HG02798 (cell line): ENCODE results near the gene PTPN14.

Experiments used
- ATAC-seq: cut with Tn5 transposase; IDR thresholded peaks from one replicate; pipeline ENCODE4 v1.9.1; 2021; ENCODE audit warnings: mild to moderate bottlenecking; ENCODE audit not compliant: unreplicated experiment, poor library complexity

Gene PTPN14

DNA sequence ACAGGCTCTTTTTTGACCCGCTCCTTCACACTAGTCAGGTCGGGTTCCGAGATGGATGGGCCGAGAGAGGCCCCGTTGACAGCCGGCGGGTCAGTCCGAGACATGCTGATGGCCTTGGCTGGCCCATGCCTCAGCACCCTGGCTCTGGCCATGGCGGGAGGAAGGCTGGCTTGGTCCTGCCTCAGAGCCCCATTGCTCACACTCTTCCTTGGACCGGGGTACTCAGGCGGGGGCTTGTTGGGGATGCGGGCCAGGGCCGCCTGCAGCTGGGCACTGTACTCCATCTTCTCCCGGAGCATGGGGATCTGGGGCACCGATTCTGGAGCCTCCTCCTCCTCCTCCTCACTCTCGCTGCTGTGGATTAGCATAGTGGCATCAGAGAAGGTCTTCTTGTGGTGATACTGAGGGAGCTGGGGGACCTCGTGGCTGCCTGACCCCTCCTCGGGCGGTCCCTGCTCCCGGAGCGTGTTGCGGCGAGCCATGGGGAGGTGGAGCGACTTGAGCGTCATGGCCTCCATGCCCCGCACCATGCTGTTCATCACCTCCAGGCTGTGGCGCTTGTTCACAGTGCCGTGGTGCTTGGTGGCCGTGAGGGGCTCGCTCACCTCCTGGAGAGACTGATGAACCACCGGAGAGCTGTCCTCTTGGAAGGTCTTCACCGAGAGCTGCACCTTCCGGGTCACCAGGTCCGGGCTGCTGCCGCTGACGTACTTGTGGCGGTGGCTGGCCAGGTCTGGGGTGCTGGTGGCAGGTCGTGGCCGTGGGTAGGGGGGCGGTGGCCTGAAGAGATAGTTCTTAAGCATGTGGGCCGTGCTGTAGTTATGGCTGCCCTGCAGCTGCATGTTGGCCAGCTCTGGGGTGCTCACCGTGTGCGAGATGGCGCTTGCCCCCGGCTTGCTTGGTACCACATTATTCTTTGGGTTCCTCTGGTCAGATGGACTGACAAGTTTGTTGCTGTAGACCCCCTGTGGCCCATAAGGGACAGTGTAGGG is 167.7 kb downstream of the PTPN14 start:
- no peak for ATAC-seq

DNA sequence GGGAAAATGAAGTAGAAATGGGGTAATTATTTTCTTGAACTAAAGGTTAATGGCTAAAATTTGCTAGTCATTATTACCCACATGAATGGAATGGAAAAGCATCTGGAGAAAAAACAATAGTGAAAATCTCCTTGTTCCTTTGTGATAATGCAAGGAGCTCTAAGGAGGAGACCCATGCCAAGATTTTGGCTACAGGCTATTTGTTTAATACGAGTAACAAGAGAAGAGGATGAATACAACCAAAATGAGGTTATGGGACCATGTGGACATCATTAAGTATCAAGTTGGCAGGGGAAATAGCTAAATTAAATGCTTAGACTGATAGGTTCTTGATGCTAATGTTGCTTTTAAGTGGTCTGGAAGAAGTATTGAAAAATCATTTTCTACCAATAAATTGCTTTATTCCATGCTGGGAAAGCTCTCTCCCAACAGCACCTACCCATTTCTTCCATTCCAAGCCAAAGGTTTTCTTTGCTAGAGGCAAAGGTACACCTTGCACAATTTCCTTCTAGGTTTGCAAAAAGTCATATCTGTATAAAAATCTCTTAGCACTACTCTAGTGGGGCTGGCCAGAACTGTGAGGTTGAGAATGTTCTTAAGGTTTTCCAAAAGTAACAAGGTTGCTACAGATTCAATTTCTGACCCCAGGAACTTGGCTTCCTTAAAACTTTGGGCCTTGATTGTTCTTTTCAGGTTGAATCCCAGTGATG is 170.3 kb downstream of the PTPN14 start:
- no peak for ATAC-seq

DNA sequence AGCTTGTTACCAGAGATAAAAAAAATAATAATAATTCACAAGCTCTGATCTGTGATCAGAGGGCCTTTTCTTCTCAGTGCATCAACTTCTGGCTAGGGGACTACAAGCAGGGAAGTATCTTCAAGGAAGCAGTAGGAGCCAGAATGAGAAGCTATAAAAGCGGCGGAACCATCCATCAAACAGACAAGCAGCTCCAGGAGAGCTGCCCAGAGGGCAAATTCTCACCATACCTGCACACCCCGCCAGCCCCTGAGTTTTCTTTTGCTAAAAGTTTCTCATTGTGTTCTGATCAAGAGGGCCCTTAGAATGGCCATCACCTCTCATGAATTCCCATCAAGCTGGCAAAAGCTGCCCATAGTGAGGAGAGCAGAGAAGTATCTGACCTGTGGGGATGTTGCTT is 171.0 kb downstream of the PTPN14 start:
- no peak for ATAC-seq

DNA sequence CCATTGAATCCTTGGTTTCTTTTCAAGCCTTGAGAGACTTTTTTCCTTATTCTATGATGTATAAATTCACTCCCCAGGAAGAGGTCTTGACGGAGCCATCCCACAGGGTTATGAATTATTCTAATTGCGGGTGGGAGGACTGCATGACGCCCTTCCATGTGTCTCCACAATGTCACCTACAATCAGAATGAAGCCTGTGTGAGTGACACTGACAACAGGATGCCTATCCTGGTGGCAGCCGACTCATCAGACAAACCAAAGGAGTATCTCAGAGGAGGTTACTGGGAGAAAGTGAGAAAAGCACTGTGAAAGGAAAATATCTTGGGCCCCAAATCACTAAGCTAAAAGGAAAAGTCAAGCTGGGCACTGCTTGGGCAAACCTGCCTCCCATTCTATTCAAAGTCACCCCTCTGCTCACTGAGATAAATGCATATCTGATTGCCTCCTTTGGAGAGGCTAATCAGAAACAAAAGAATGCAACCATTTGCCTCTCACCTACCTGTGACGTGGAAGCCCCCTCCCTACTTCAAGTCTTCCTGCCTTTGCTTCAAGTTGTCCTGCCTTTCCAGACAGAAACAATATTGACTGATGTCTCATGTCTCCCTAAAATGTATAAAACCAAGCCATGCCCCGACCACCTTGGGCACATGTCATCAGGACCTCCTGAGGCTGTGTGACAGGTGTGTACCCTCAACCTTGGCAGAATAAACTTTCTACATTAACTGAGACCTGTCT is 172.0 kb downstream of the PTPN14 start:
- ATAC-seq: no peak

DNA sequence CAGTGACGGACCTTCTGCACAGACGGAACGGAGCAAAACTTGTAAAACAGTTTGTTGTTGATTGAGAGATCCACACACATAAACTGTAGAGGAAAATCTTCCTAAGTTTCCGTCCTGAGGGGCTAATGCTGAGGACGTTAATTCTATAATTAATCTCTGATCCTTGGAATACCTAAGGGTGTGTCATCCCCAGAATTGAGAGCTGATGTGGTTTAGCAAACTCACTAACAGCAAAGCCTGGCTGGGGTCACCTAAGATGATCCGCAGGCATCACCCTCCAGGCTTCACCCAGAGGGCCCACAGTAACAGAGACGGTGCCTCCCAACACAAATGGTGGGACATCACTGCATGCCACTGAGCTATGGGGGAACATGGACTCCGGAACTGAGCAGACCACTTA is 172.9 kb downstream of the PTPN14 start:
- ATAC-seq: no peak

DNA sequence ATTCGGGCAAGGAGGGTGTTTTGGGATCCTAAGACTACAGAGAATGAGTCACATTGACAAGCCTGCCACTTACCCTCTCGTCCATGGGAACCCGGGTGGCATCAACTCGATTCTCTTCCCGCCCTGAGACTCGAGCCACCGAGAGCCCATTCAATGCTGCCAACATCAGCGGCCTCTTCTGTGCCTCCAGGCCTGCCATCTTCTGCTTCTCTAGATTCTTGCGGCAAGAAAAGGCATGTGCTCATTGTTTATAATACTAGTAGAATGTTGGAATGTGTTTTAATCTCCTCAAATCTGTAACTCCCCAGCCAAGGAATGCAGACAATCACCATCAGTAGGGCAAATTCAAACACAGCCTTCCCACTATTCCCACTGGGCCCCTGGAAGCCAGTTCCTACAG is 173.5 kb downstream of the PTPN14 start:
- ATAC-seq: no peak

DNA sequence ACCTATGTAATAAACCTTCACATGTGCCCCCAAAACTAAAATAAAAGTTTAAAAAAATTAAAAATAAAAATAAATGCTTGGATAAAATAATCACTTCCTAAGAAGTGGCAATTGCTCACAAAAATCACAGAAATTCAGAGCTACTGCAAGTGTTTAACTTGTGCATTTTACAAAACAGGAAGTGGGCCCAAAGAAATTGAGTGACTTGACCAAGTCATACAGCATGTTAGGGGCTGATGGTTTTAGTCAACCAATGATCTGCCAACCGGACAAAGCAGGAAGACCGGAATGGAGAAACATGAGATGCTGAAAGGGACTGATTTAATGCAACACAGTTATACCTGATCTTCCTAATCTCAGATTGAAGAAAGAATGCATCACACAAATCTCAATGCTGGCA is 173.9 kb downstream of the PTPN14 start:
- ATAC-seq: no peak

DNA sequence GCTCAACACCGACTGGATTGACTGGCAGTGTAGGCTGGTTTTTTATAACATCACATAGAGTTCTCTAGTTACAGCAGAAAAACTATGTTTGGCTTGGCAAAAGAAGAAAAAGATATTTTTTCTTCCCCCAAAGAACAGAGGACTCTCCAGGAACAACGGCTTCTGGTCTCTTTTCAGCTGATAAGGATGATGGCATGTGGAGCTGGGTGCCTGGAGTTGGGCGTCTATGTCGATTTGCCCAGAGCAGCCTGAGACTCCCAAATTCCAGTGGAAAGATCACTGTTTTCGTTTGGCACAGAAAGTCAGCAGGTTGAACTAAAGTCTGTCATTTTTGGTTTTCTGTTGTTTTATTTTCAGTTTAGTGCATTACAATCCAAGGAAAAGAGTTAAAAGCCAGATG is 179.3 kb downstream of the PTPN14 start:
- no peak for ATAC-seq

DNA sequence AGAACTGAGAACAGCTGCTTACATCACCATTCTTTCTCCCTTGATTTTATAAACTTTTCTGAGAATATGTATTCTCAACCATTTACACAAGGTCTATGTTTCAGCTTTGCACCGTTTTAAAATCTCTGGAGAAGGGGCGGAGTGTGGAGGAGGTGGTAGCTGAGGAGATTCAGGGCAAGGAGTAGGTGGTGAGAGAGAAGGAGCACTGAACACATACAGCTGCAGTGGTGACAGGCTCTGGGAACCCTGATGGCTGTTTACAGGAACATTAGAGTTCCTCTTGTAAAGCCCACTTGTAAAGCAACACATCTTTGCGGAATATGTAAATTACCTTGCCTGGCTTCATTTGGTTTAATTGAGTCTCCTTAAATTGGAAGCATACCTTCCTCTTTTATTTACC is 180.8 kb downstream of the PTPN14 start:
- no peak for ATAC-seq

DNA sequence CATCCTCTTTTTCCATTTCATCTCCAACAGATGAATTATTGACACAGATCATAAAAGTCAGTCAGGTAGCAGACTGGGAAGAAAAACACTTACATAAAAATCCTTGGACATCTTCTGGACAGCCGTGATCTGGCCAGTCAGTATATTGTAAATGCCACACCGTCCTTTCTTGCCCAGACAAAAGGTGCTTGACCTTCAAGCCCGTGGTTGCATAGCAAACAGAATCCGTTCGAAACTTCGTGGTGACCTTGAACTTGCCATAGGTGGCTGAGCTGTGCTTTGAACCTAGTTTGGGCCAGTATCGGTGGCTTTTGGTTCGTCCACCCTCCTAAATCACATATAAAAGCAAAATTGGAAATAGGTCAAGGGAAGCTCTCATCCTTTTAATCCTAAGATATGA is 182.0 kb downstream of the PTPN14 start:
- no peak for ATAC-seq

DNA sequence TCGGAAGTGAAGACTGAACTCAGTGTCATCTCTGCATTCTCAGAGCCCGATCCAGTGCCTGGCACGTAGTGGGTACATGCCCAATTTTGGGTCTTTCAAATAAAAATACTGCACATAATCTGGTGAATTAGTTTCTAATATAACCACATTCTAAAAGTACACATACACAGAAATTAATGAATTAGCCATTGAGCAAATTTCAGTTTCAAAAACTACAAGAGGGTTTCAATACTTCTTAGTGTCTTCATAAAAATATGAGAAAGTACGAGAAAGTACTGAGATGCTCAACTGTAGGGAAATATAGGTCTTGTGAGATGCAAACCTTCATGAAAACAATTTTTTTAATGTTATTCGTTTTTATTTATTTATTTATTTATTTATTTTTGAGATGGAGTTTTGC is 183.6 kb downstream of the PTPN14 start:
- ATAC-seq: no peak

DNA sequence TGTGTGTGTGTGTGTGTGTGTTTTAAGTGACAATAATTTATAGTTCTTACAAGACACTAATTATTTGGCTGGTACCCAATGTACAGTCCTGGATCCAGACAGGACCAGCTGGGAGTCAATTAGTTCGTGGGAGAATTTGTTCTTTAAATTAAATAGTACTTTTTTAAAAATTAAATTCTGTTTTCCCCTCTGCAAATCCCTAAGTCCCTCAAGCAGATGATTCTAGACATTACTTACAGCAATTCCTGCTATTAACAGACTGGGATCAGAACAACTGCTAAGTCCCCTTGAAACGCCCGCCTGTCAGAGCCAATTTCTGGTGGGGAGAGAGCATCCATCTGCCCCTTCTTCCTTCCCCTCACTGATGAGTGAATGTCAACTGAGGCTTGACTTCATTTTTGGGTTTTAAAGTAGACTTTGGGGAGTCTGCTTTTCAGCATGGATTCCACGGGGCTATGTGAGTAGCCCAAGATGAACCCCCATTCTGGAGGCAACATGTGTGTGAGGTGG is 186.6 kb downstream of the PTPN14 start:
- ATAC-seq: no peak

DNA sequence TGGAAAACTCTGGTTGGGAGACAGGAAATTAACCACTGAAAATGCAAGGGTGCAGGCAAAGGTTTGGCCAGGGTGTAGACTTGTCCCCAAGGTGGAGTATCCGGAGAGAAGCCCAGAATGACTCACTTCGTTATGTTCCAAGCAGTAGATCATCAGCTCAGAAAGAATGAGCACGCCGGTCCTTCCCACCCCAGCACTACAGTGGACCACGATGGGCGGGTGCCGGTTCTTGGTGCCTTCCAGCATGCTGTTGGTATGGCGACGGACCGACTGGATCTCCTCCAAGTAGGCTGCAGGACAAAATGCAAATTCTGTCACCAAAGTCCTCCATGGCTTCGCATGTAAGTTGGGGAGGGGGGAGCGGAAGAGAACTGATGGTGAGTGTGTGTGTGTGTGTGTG is 187.0 kb downstream of the PTPN14 start:
- ATAC-seq: no peak

DNA sequence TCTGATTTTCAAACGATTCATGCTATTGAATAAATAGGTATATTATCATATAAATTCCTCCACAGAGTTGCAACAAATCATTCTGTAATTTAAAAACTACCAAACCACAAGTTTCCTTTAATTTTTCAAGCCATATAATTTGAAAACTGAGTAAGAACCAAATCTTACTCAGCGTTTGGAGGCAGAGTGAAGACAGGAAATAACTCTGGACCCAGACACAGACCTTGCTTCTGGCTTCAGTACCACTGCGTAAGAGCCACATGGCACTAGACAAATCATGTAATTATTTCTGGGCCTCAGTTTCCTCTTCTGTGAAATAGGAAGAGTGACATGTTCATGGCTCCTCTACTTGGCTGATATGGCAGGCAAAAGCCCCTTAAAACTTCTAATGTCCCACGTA is 188.0 kb downstream of the PTPN14 start:
- no peak for ATAC-seq

DNA sequence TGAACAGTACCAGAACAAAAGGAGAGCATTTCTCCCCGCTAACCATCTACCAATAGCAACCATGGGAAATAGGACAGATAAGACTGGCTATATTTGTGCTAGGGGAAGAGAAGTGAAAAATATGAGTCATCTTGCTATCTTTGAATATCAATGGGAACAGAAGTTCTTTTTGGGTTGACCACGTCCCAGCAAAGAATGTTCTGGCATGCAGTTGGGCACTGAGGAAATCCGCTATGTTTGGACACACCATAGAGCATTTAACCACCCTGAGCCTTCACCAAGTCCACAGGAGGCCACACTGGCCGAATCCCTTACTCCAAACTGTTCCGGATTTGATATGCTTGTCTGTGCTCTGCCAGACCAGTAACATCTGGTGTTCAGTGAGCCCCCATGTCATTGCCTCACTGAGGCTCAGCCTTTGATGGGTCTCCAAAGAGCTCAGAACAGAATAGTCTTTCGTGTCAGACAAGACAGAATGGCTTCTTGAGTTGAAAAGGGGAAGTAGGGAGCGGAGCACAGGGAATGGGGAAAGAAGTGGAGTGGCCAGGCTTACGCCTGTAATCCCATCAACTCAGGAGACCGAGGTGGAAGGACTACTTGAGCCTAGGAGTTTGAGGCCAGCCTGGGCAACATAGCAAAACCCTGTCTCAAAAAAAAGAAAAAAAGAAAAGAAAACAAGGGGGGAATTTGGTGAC is 189.1 kb downstream of the PTPN14 start:
- no peak for ATAC-seq

DNA sequence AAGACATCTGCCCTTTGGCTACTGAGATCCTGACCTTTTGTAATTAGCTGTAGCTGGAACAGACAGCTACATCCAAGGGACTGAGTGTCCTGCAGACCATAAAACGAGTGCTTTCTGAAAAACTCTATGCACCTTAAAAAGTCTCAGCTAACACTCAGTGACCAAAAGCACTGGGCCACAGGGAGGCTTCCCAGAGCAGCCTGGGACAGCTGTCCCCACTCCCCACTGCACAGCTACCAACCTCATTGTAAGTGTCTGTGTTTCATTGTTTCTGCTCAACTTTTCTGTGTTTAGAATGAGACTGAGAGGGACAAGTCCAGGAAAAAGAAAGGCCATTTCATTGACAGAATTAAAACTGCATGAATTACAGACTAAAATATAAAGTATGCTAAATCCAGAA is 189.8 kb downstream of the PTPN14 start:
- no peak for ATAC-seq

DNA sequence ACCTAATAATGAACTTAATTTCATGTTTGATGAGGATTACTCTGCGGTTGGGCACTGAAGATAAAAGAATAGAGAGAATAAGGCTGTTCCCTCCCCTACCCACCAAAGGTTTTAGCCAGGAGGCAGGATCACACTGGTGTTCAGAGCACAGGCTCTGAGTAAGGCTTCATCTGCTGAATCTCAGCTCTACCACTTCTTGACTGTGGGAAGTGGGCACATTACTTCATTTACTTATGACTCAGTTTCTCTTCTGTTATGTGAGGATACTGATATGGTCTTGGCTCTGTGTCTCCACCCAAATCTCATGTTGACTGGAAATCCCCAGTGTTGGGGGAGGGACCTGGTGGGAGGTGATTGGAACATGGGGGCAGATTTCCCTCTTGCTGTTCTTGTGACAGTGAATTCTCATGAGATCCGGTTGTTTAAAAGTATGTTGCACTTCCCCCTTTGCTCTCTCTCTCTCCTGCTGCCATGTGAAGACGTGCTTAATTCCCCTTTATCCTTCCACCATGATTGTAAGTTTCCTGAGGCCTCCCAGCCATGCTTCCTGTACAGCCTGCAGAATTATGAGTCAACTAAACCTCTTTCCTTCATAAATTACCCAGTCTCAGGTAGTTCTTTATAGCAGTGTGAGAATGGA is 190.8 kb downstream of the PTPN14 start:
- ATAC-seq: no peak

DNA sequence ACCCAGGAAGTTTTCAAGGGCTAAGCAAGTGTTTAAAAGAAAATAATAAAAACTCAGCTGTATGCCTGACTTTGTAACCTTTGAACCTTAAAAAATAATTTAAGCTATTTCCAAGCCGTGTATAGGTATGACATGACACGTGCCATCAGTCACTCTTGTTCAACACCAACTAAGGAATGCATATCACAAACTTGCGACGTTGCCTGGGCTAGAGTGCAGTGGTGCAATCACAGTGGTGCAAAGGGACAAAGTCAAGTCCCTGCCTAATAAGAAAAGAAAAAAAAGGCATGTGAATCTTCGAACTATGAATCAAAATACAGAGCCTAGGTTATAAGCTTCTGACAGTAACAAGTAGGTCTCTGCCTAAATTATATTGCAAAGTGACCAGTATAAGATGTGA is 191.3 kb downstream of the PTPN14 start:
- no peak for ATAC-seq

DNA sequence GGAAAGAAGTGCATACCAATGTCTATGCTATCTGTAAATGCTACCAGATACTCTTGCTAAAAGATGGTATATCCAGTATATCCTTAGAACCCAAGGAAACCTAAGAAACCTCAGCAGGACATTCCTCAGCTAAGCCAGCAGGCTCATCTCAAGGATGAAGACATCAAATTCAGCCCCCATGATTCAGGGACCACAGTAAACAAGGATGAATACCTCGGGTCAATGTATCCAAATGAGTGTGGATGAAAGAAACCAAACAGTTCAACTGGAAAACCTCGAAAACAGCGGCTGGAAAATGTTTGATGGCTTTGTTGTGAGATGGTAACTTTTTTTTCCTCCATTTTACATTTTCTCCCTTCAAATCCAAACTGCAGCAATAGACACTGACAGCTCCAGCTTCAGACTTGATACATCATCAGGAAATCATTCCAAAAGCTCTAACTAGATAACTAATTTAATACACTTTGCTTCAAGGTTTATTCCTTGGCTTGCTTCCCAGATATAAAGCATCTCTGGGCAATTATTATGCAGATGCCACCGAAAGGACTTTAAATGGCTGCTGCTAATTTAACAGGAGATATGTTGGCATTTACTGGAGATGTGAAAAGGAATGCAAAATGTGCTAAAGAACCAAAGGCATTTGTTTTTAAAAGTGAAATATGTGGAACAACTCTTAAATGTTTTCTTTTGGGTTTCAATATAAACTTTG is 196.8 kb downstream of the PTPN14 start:
- ATAC-seq: no peak
